Activated gamma-delta T cell treated with anti-CD3 and anti-CD28 coated beads, Interleukin-2, amount 50 U/mL, for 16 hours (primary cell): Measurements from ENCODE around the gene SLC29A3.
"Not testable (repeated sequence)": the region's sequence is repeated elsewhere in the genome, so short reads cannot be mapped to it uniquely, and the experiment has no call there.

ENCODE experiments used
- DNase-seq: peaks from one replicate; pipeline ENCODE4 v3.0.0-alpha.2; 2020; ENCODE audit warnings: low read depth

The SLC29A3 gene

DNA sequence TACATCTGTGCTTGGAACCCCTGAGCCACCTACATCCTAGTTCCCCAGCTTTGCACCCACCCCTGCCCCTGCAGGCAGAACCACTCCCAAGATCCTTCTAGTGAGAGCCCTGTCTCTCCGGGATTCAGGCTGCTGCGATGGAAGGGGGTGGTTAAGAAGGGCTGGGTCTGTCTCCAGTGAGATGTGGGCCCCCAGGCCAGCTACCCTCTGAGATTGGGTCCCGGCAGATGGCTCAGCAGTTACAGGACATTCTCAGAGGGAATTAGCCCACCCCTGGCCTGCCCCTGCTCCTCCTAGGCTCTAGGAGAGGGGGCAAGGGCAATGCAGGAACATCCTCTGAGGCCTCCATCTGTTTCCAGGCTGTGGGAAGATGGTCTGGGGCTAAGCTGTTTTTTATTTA is 27.7 kb downstream of the SLC29A3 start:
- DNase-seq: no peak

GRCh38 chr10:71347587-71348395 is 28.7 kb downstream of the SLC29A3 start:
- DNase-seq: no peak

- no peak for DNase-seq
Measured at GRCh38 chr10:71348850-71349249, 29.8 kb downstream of the SLC29A3 start.

- no peak for DNase-seq
Measured at GRCh38 chr10:71349406-71349805, 30.3 kb downstream of the SLC29A3 start.

GRCh38 chr10:71351087-71351486 is 32.0 kb downstream of the SLC29A3 start:
- no peak for DNase-seq

DNA sequence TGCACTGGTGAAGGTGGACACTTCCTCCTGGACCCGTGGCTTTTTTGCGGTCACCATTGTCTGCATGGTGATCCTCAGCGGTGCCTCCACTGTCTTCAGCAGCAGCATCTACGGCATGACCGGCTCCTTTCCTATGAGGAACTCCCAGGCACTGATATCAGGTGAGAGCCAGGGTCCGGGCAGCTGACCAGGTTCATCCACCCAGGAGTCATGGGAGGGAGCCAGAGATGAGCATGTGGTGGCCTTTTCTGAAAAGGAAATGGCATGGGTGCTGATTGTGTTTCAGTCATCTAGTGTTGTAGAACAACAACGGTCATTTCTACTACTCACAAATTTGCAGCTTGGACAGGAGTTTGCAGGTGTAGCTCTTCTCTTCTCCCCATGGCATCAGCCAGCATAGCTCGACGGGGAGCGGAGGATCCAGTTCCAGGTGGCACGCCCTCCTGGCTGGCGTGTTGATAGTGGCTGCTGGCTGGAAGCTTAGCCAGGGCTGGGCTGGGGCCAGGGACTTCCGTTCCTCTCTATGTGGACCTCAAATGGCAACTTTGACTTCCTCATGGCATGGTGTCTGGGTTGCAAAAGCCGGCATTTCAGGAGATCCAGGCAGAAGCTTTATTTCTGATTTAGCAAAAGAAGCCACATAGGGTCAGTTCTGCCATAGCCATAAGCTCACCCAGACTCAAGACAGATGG is 32.7 kb downstream of the SLC29A3 start:
- no peak for DNase-seq

GRCh38 chr10:71353639-71354038 is 34.6 kb downstream of the SLC29A3 start:
- no peak for DNase-seq

DNA sequence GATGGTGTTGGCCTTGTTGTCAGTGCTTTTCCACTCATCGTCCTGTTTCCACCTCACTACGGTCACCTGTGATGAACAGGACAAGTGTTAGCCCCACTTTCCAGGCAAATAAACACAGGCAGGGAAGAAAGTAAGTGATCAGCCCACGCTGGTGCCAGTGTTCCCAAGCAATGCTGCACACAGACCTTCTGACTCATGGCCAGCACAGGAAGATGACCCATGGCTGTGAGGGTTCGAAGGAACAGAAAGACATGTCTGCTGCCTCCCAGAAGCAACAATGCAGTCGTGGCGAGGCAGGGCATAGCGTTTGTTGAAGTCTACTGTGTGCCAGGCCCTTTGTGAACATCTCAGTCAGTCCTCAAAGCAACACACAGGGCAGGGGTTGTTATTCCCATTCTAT is 35.7 kb downstream of the SLC29A3 start:
- no peak for DNase-seq

- no peak for DNase-seq
Measured at GRCh38 chr10:71355886-71356285, 36.8 kb downstream of the SLC29A3 start.

GRCh38 chr10:71357792-71358265 is 38.8 kb downstream of the SLC29A3 start:
- no peak for DNase-seq

- no peak for DNase-seq
Measured at GRCh38 chr10:71358277-71358676, 39.2 kb downstream of the SLC29A3 start.

DNA sequence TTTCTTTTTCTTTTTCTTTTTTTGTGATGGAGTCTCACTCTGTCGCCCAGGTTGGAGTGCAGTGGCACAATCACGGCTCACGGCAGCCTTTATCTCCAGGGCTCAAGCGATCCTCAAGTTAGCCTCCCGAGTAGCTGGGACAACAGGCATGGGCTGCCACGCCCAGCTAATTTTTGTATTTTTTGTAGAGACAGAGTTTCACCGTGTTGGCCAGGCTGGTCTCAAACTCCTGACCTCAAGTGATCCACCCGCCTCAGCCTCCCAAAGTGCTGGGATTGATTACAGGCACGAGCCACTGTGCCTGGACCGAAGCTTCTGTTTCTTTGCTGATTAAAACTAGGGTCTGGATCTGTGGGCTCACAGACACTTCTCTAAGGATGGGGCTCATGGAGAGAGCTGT is 39.8 kb downstream of the SLC29A3 start:
- not testable (repeated sequence) for DNase-seq

- no peak for DNase-seq
Measured at GRCh38 chr10:71359364-71360046, 40.4 kb downstream of the SLC29A3 start.

GRCh38 chr10:71360735-71361134 is 41.7 kb downstream of the SLC29A3 start:
- no peak for DNase-seq

- no peak for DNase-seq
Measured at GRCh38 chr10:71361581-71361980, 42.5 kb downstream of the SLC29A3 start.

DNA sequence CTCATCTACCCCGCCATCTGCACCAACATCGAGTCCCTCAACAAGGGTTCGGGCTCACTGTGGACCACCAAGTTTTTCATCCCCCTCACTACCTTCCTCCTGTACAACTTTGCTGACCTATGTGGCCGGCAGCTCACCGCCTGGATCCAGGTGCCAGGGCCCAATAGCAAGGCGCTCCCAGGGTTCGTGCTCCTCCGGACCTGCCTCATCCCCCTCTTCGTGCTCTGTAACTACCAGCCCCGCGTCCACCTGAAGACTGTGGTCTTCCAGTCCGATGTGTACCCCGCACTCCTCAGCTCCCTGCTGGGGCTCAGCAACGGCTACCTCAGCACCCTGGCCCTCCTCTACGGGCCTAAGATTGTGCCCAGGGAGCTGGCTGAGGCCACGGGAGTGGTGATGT is 43.1 kb downstream of the SLC29A3 start:
- no peak for DNase-seq

DNA sequence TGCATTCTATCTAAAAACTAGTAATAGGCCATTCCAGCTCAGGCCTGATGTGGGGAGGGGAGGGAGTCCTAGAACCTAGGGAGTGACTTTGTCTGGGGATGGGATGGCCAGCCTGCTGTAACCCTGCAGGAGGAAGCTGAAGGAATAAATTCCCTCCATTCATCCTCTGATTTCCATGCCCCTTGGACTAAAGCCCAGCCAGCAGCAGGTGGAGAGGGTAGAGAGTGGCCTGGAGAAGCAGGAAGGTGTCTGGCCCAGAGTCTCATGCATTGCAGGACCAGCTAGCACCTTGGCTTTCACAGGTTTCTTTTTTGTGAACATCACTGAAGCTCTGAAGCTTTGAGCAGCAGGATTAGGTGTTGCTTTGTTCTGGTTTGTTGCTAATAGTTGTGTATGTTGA is 44.9 kb downstream of the SLC29A3 start:
- DNase-seq: no peak

- DNase-seq: no peak
Measured at GRCh38 chr10:71365366-71365765, 46.3 kb downstream of the SLC29A3 start.

- DNase-seq: no peak
Measured at GRCh38 chr10:71366690-71367089, 47.6 kb downstream of the SLC29A3 start.

GRCh38 chr10:71367271-71367670 is 48.2 kb downstream of the SLC29A3 start:
- DNase-seq: no peak

GRCh38 chr10:71368176-71368575 is 49.1 kb downstream of the SLC29A3 start:
- no peak for DNase-seq

- DNase-seq: no peak
Measured at GRCh38 chr10:71368643-71369042, 49.6 kb downstream of the SLC29A3 start.

GRCh38 chr10:71369602-71370001 is 50.5 kb downstream of the SLC29A3 start:
- no peak for DNase-seq
